ENCODE results near the gene SLC16A12. TPM values are rescaled to one million over a fixed set of nuclear protein-coding genes. Genes with fewer than 3 reads are reported as not detected.
"Not testable (repeated sequence)": the region's sequence is repeated elsewhere in the genome, so short reads cannot be mapped to it uniquely, and the experiment has no call there.

The SLC16A12 gene
- total and polyA plus RNA-seq, 2 of the 4 experiments (the other 2 are of a cell fraction) = 1.4 to 1.6 TPM

DNA sequence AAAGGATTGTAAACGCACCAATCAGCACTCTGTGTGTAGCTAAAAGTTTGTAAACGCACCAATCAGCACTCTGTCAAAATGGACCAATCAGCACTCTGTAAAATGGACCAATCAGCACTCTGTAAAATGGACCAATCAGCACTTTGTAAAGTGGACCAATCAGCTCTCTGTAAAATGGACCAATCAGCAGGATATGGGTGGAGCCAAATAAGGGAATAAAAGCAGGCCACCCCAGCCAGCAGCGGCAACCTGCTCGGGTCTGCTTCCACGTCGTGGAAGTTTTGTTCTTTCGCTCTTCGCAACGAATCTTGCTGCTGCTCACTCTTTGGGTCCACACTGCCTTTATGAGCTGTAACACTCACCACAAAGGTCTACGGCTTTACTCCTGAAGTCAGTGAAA is 123.1 kb downstream of the SLC16A12 start:
- H2AK9ac ChIP-seq (replicated peaks; ENCODE audit: low read depth, low read length, poor library complexity); in situ Hi-C loops (cut with MboI; ENCODE audit: low sequenced_read_pairs): not testable (repeated sequence)
- CTCF ChIA-PET = interaction anchor here (1.0 kb wide), 1 partner anchor 150 kb away, joined by 3 read pairs; no protein-coding TSS in a partner anchor

DNA sequence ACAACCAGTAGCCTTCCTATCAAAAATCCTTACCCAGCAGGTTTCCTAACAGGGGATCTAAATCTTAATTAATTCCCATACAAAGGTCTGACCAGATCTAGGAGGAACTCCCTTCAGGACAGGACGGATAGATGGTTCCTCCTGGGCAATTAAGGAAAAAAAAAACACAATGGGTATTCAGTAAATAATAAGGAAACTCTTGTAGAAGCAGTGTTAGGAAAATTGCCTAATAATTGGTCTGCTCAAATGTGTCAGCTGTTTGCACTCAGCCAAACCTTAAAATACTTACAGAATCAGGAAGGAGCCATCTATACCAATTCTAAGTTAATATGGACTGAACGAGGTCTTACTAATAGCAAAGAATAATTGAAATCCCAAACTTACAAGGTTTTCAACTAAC is 124.3 kb downstream of the SLC16A12 start:
- H2BK5ac ChIP-seq (ENCODE audit: low read depth, low read length, poor library complexity, severe bottlenecking); H4K91ac ChIP-seq (ENCODE audit: insufficient read depth, low read depth, low read length); H2AK5ac ChIP-seq (ENCODE audit: low read depth, low read length); H2AFZ ChIP-seq (replicated peaks; ENCODE audit: low read length, poor library complexity); H3K4ac ChIP-seq (ENCODE audit: low read depth, low read length); H3K27ac ChIP-seq (ENCODE audit: insufficient read depth, low read length); H3K9me3 ChIP-seq (ENCODE audit: control insufficient read depth, insufficient read depth, low read length); H2AK9ac ChIP-seq (replicated peaks; ENCODE audit: low read depth, low read length, poor library complexity); POLR2A ChIA-PET (ENCODE audit: unreplicated experiment); H3K36me3 ChIP-seq (ENCODE audit: control insufficient read depth, insufficient read depth, low read length); H3K14ac ChIP-seq (replicated peaks; ENCODE audit: low read depth, low read length); in situ Hi-C loops (cut with MboI; ENCODE audit: low sequenced_read_pairs); intact Hi-C loops (cut with micrococcal nuclease); H3K9me1 ChIP-seq (ENCODE audit: insufficient read depth, low read length); H3K4me2 ChIP-seq (ENCODE audit: low read depth, low read length); H2BK20ac ChIP-seq (ENCODE audit: low read depth, low read length); H2BK120ac ChIP-seq (ENCODE audit: low read depth, low read length); H3K4me1 ChIP-seq (ENCODE audit: control insufficient read depth, insufficient read depth, low read length); ATAC-seq (ENCODE audit: low read depth); H3K9ac ChIP-seq (ENCODE audit: low read depth, low read length); H3K4me3 ChIP-seq (ENCODE audit: insufficient read depth, low read depth, low read length); H2BK15ac ChIP-seq (ENCODE audit: low read depth, low read length); H4K8ac ChIP-seq (ENCODE audit: low read depth in 2 of 2, low read length in 2 of 2); DNase-seq; BruUV-seq (replicated peaks); H4K5ac ChIP-seq (ENCODE audit: low read depth, low read length); H3K56ac ChIP-seq (ENCODE audit: extremely low read depth, insufficient read depth, low read length); H3K27me3 ChIP-seq (ENCODE audit: control insufficient read depth, insufficient read depth, low read length); H3K18ac ChIP-seq (ENCODE audit: low read depth, low read length); H3K23ac ChIP-seq (ENCODE audit: low read depth, low read length); H4K20me1 ChIP-seq (ENCODE audit: insufficient read depth, low read length); dilution Hi-C loops (cut with HindIII; ENCODE audit: low sequenced_read_pairs, unreplicated experiment): not testable (repeated sequence)
- WGBS, 2 experiments (ENCODE audit: extremely low coverage in 2 of 2, insufficient read length in 1 of 2) = no CpG with 5 or more reads among the region's 2 CpGs
- CTCF ChIA-PET = interaction anchor here (0.6 kb wide), 1 partner anchor 18 kb away, joined by 4 read pairs; no protein-coding TSS in a partner anchor
- H3K79me1 ChIP-seq (ENCODE audit: low read depth in 1 of 2, low read length in 2 of 2) = peaks cover 6 to 21% of the 10 kb centered on the region in 2 experiments; a peak in 3 of 4 replicates

More for the DNA sequence above, 123.1 kb downstream of the SLC16A12 start:
- DNase-seq; H3K14ac ChIP-seq (replicated peaks; ENCODE audit: low read depth, low read length); H4K5ac ChIP-seq (ENCODE audit: low read depth, low read length); H2BK20ac ChIP-seq (ENCODE audit: low read depth, low read length); H3K9me3 ChIP-seq (ENCODE audit: control insufficient read depth, insufficient read depth, low read length); H3K9ac ChIP-seq (ENCODE audit: low read depth, low read length); H3K27me3 ChIP-seq (ENCODE audit: control insufficient read depth, insufficient read depth, low read length); H4K20me1 ChIP-seq (ENCODE audit: insufficient read depth, low read length); H3K4me3 ChIP-seq (ENCODE audit: insufficient read depth, low read depth, low read length); ATAC-seq (ENCODE audit: low read depth); H2AK5ac ChIP-seq (ENCODE audit: low read depth, low read length); H3K4ac ChIP-seq (ENCODE audit: low read depth, low read length); H2AFZ ChIP-seq (replicated peaks; ENCODE audit: low read length, poor library complexity); H3K9me1 ChIP-seq (ENCODE audit: insufficient read depth, low read length); H3K4me2 ChIP-seq (ENCODE audit: low read depth, low read length); H4K8ac ChIP-seq (ENCODE audit: low read depth in 2 of 2, low read length in 2 of 2); dilution Hi-C loops (cut with HindIII; ENCODE audit: low sequenced_read_pairs, unreplicated experiment); H2BK15ac ChIP-seq (ENCODE audit: low read depth, low read length); BruUV-seq (replicated peaks); H3K4me1 ChIP-seq (ENCODE audit: control insufficient read depth, insufficient read depth, low read length); intact Hi-C loops (cut with micrococcal nuclease); H2BK5ac ChIP-seq (ENCODE audit: low read depth, low read length, poor library complexity, severe bottlenecking); H3K18ac ChIP-seq (ENCODE audit: low read depth, low read length); H3K36me3 ChIP-seq (ENCODE audit: control insufficient read depth, insufficient read depth, low read length); H3K23ac ChIP-seq (ENCODE audit: low read depth, low read length); H4K91ac ChIP-seq (ENCODE audit: insufficient read depth, low read depth, low read length); H2BK120ac ChIP-seq (ENCODE audit: low read depth, low read length); H3K27ac ChIP-seq (ENCODE audit: insufficient read depth, low read length); H3K56ac ChIP-seq (ENCODE audit: extremely low read depth, insufficient read depth, low read length): not testable (repeated sequence)
- POLR2A ChIA-PET (ENCODE audit: unreplicated experiment) = interaction anchor here (1.1 kb wide), 1 partner anchor 20 kb away, joined by 10 read pairs; the partner anchor contains the start of gene IFIT1
- H3K79me1 ChIP-seq (ENCODE audit: low read depth in 1 of 2, low read length in 2 of 2) = peaks cover 11 to 28% of the 10 kb centered on the region in 2 experiments; a peak in 3 of 4 replicates
- 90% methylated on average over 8 of the region's 10 CpGs; no CpG with 5 or more reads in 1 of the 2 experiments for WGBS, 2 experiments (ENCODE audit: extremely low coverage in 2 of 2, insufficient read length in 1 of 2)
- TF ChIP-seq MAFK (IDR thresholded peaks at IDR 0.05; ENCODE audit: low read depth, low read length) = peak; percentile 40; the same call in 1 of the 2 replicates

All from IMR-90 (cell line).